Activated effector memory CD4-positive, alpha-beta T cell treated with anti-CD3 and anti-CD28 coated beads, Interleukin-2, amount 50 U/mL, for 16 hours (primary cell): ENCODE results near the gene SLC38A10.

Experiments
- DNase-seq: peaks from one replicate; pipeline ENCODE4 v3.0.0-alpha.2; 2020

Gene SLC38A10

GRCh38 chr17:81222906-81223761, 72.0 kb downstream of the SLC38A10 start, which contains the start of gene CEP131:
TSS of gene CEP131 (minus strand) at chr17:81222965. CDS start at chr17:81220056, 2,909 bp downstream.
- DNase-seq: peak; percentile 100

- DNase-seq: no peak
Measured at GRCh38 chr17:81222620-81222905, 72.5 kb downstream of the SLC38A10 start.

- no peak for DNase-seq
Measured at GRCh38 chr17:81221842-81222619, 73.1 kb downstream of the SLC38A10 start.

GRCh38 chr17:81221371-81221841, 73.7 kb downstream of the SLC38A10 start:
- no peak for DNase-seq

GRCh38 chr17:81219476-81220180, 75.5 kb downstream of the SLC38A10 start:
- no peak for DNase-seq

- no peak for DNase-seq
Measured at GRCh38 chr17:81218991-81219390, 76.1 kb downstream of the SLC38A10 start.

GRCh38 chr17:81218459-81218858, 76.6 kb downstream of the SLC38A10 start:
- DNase-seq: no peak

GRCh38 chr17:81217491-81217890, 77.6 kb downstream of the SLC38A10 start:
- no peak for DNase-seq

- DNase-seq: no peak
Measured at GRCh38 chr17:81213978-81214377, 81.1 kb downstream of the SLC38A10 start.

GRCh38 chr17:81212365-81212764, 82.7 kb downstream of the SLC38A10 start:
- DNase-seq: no peak

GRCh38 chr17:81210868-81211267, 84.2 kb downstream of the SLC38A10 start:
- DNase-seq: no peak

- DNase-seq: no peak
Measured at GRCh38 chr17:81210466-81210865, 84.6 kb downstream of the SLC38A10 start.

- no peak for DNase-seq
Measured at GRCh38 chr17:81209141-81209540, 86.0 kb downstream of the SLC38A10 start.

- no peak for DNase-seq
Measured at GRCh38 chr17:81208651-81209050, 86.5 kb downstream of the SLC38A10 start.

- no peak for DNase-seq
Measured at GRCh38 chr17:81207610-81208581, 87.2 kb downstream of the SLC38A10 start.

GRCh38 chr17:81206657-81207056, 88.5 kb downstream of the SLC38A10 start:
- DNase-seq: no peak

- DNase-seq: no peak
Measured at GRCh38 chr17:81206166-81206565, 88.9 kb downstream of the SLC38A10 start.

GRCh38 chr17:81204578-81204977, 90.5 kb downstream of the SLC38A10 start:
- no peak for DNase-seq

GRCh38 chr17:81203136-81203535, 92.0 kb downstream of the SLC38A10 start:
- DNase-seq: no peak

- DNase-seq: no peak
Measured at GRCh38 chr17:81202318-81202717, 92.8 kb downstream of the SLC38A10 start.

GRCh38 chr17:81200695-81201580, 94.2 kb downstream of the SLC38A10 start:
- DNase-seq: no peak
